GM23248 (cell line): ENCODE results near the gene NCAM2.

Experiments
- EZH2 ChIP-seq: fragments of 200-600 bp; sonication (generic); IDR thresholded peaks from 2 replicates; pipeline ENCODE4 v1.6.1; 2018; ENCODE audit warnings: antibody characterized with exemption, mild to moderate bottlenecking; ENCODE audit not compliant: insufficient read depth, poor library complexity, severe bottlenecking
- EZH2phosphoT487 ChIP-seq: fragments of 200-600 bp; sonication (generic); IDR thresholded peaks from 2 replicates; pipeline ENCODE4 v1.6.1; 2018; ENCODE audit warnings: antibody characterized with exemption, moderate library complexity, mild to moderate bottlenecking, low read depth; ENCODE audit not compliant: insufficient read depth

DNA sequence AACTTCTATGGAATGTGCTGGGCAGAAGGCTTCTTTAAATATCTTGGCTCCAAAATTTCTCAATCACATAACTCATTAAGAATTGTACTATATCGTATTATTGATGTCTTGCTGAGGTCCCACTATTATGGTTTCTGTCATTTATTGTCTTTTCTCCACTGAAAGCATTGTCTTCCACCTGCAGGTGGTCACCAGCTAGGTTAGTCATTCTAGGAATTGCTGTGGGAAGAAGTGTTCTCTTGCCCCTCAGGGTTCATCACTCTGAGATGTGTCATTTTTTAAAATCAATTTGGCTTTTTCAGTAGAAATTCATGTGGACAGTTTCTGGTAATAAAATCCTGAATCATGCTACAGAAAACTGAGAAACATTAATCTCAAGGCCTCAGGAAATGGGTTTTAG, 66.1 kb downstream of the NCAM2 start:
- TF ChIP-seq EZH2, result no peak
- no peak for TF ChIP-seq EZH2phosphoT487
